ENCODE measurements around the gene MACROD2. TPM values are rescaled to one million over a fixed set of nuclear protein-coding genes. Genes with fewer than 3 reads are reported as not detected.

Gene MACROD2
- total and polyA plus RNA-seq, 2 experiments from 2014 or later: 2.8 to 4.3 TPM

- TF ChIP-seq ZNF114 (CRISPR knock-in tag; IDR thresholded peaks at IDR 0.05): no peak
- no peak for TF ChIP-seq ETS1 (IDR thresholded peaks at IDR 0.05)
- no peak for TF ChIP-seq STAT1 (IDR thresholded peaks at IDR 0.05; ENCODE audit: unreplicated experiment)
- no peak for TF ChIP-seq REST (IDR thresholded peaks at IDR 0.05; ENCODE audit: unreplicated experiment)
- TF ChIP-seq JUNB (IDR thresholded peaks at IDR 0.05; ENCODE audit: unreplicated experiment): no peak
- no peak for TF ChIP-seq CREB1 (CRISPR knock-in tag; IDR thresholded peaks at IDR 0.05; ENCODE audit: low read depth)
Measured at GRCh38 chr20:14956538-14956937, 961.2 kb downstream of the MACROD2 start (continued).

- H3K36me3 ChIP-seq (ENCODE audit: insufficient read depth): no peaks in the 10 kb centered on the region
- H3K27ac Mint-ChIP-seq: no peak overlapping the region
- TF ChIP-seq POLR2AphosphoS5 (IDR thresholded peaks at IDR 0.05; ENCODE audit: low read depth) (no peak), NANOG (IDR thresholded peaks at IDR 0.05; ENCODE audit: borderline replicate concordance) (no peak), ZNF331 (CRISPR knock-in tag; IDR thresholded peaks at IDR 0.05; ENCODE audit: low read depth) (no peak), ZNF462 (CRISPR knock-in tag; IDR thresholded peaks at IDR 0.05) (no peak), ETS1 (IDR thresholded peaks at IDR 0.05) (no peak), STAT1 (IDR thresholded peaks at IDR 0.05; ENCODE audit: unreplicated experiment) (no peak), CTCF (conservative IDR thresholded peaks at IDR 0.05; ENCODE audit: low read depth in 2 of 2) (no peak), JUNB (IDR thresholded peaks at IDR 0.05; ENCODE audit: unreplicated experiment) (no peak), EZH2phosphoT487 (IDR thresholded peaks at IDR 0.05; ENCODE audit: unreplicated experiment) (no peak), ZNF114 (CRISPR knock-in tag; IDR thresholded peaks at IDR 0.05) (no peak)
Measured at GRCh38 chr20:14957402-14957801, 962.1 kb downstream of the MACROD2 start.

More at GRCh38 chr20:14957402-14957801, 962.1 kb downstream of the MACROD2 start:
- Histone ChIP-seq H3K4me2 (no peak overlapping the region), H3K9me2 (ENCODE audit: insufficient read depth) (no peaks in the 10 kb centered on the region), H4K20me1 (replicated peaks; ENCODE audit: insufficient read depth) (no peaks in the 10 kb centered on the region), H3K4me1 (ENCODE audit: insufficient read depth) (peaks cover 5% of the 10 kb centered on the region), H3F3A (replicated peaks; ENCODE audit: low read depth) (no peaks in the 10 kb centered on the region), H3K27ac (ENCODE audit: low read depth) (no peak overlapping the region), H3K27me3 (ENCODE audit: insufficient read depth) (no peaks in the 10 kb centered on the region), H3K79me2 (replicated peaks; ENCODE audit: insufficient read depth) (no peaks in the 10 kb centered on the region), H3K4me3 (no peak overlapping the region), H2AFZ (no peak overlapping the region)
- DNase-seq (ENCODE audit: low spot score) (peak; percentile 28), ATAC-seq (peak; percentile 61)
- Mint-ChIP-seq H3K9me3 (no peaks in the 10 kb centered on the region; the same call in 2 of the 3 replicates), H3K27me3 (ENCODE audit: insufficient read depth, low read depth, poor library complexity) (peaks cover 5% of the 10 kb centered on the region), H3K4me3 (no peak overlapping the region), H3K4me1 (peaks cover 21% of the 10 kb centered on the region), H3K36me3 (ENCODE audit: low read depth) (no peaks in the 10 kb centered on the region)

All from GM23338 (cell line).